Measurements from ENCODE around the gene TNFRSF11A.

Gene TNFRSF11A

DNA sequence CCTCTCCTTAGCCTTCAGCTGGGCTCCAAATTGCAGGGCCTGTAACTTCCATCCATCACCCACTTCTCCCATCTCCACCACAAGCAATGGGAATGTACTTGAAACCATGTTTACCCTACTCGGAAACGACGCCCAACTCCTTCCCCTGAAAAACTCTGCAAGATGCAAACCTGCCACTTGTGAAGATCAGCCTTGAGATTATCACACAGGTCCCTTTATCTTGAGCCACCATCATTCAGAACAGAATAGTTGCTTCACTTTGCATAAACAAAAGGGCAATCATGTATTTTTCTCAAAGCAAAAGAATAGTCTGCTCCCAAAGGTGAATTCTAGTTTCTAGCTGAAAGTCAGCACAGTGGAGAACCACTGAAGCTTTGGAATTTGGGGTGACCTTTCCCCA lies 75.8 kb downstream of the TNFRSF11A start:
- no peak for DNase-seq (ENCODE audit: extremely low read depth, low read depth)
- TF ChIP-seq, protein P1, sequence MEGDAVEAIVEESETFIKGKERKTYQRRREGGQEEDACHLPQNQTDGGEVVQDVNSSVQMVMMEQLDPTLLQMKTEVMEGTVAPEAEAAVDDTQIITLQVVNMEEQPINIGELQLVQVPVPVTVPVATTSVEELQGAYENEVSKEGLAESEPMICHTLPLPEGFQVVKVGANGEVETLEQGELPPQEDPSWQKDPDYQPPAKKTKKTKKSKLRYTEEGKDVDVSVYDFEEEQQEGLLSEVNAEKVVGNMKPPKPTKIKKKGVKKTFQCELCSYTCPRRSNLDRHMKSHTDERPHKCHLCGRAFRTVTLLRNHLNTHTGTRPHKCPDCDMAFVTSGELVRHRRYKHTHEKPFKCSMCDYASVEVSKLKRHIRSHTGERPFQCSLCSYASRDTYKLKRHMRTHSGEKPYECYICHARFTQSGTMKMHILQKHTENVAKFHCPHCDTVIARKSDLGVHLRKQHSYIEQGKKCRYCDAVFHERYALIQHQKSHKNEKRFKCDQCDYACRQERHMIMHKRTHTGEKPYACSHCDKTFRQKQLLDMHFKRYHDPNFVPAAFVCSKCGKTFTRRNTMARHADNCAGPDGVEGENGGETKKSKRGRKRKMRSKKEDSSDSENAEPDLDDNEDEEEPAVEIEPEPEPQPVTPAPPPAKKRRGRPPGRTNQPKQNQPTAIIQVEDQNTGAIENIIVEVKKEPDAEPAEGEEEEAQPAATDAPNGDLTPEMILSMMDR (IDR thresholded peaks at IDR 0.05; ENCODE audit: low read depth, low read length) = no peak

DNA sequence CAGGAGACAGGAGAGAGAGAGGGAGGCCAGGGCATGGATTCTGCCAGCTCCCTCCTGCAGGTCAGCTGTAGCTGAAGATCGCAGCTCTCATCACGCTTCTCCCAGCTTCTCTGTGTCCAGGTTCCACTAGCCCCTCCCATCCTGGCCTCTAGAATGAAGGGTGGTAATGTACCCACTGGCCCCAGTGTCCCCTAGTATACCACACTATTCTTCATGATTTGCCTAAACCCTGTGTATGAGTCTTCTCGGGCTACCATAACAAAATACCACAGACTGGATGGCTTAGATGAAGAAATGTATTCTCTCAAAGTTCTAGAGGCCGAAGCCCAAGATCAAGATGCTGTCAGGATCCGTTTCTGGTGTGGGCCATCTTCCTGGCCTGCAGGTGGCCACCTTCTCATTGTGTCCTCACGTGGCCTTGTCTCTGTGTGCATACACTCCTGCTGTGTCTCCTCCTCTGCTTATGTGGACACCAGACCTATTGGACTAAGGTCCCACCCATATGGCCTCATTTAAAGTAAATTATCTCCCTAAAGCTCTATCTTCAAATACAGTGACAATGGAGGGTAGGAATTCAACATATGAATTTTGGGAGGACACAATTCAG lies 77.3 kb downstream of the TNFRSF11A start:
- DNase-seq (ENCODE audit: extremely low read depth, low read depth) = no peak
- TF ChIP-seq, protein P1 (IDR thresholded peaks at IDR 0.05; ENCODE audit: low read depth, low read length) = no peak

DNA sequence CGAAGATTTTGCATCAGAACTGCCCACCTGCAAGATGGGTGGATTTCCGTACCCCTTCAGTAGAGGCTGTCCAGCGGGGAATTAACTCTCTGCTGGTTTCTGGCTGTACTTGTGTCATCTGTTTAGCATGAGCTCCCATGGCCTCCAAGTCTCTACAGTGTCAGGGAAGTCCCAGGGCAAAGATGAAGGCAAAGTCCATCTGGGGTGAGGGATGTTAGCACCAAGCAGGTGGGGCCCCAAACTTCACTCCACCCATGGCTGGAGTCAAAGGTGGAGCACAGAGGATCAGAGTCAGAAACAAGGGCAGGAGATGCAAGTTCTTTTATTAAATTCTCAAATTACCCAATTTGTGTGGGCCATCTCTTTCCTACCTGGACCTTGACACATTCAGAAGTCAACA lies 78.0 kb downstream of the TNFRSF11A start:
- TF ChIP-seq, protein P1 (IDR thresholded peaks at IDR 0.05; ENCODE audit: low read depth, low read length) = no peak
- DNase-seq (ENCODE audit: extremely low read depth, low read depth) = no peak

DNA sequence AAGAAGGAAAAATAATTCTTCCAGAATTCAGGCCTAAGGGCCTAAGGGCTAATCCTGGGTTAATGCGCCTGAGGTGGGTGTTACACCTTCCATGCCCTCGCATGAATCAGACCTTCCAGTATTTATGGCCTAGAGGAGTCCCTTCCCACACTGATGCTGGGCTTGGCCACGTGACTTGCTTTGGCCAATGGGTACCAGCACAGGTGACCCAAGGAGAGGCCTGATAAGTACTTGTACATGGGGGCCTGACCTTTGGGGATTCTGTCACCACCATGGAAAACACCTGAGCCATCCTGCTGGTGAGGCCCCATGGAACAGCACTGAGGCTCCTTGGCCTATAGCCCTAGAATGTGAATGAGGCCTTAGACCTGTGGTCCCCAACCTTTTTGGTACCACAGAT lies 79.8 kb downstream of the TNFRSF11A start:
- TF ChIP-seq, protein P1 (IDR thresholded peaks at IDR 0.05; ENCODE audit: low read depth, low read length) = no peak
- DNase-seq (ENCODE audit: extremely low read depth, low read depth) = no peak

DNA sequence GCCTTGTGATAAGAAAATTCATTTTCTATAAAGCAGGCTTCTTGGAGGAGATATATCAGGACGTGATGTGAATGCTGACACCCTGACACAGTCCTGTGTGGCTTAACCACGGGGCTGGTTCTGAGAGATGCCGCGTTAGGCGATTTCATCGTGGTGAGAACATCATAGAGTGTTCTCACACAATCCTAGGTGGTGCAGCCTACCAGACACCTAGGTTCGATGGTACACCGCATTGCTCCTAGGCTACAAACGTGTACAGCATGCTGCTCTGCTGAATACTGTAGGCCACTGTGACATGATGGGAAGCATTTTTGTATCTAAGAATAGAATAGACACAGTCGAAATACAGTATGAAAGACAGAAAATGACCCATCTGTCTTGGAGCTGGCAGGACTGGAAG lies 82.5 kb downstream of the TNFRSF11A start:
- TF ChIP-seq, protein P1 (IDR thresholded peaks at IDR 0.05; ENCODE audit: low read depth, low read length) = no peak
- DNase-seq (ENCODE audit: extremely low read depth, low read depth) = no peak

DNA sequence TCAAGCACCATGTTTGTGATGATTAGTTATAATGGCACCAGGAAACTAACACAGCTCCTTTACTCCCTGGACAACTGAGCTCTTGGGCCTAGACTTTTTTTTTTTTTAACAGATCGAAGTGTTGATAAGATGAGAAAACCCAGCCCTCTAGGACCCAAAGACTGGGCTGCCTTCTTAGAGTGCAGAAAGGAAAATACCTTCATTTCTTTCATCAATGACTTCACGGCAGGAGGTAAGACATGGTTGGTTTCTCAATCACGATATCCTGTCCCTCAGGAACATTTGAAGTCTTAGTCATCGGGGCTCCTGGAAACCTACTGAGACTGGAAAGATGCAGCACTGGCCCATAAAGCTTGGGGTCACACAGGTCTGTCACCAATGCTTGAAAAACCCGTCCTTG lies 84.7 kb downstream of the TNFRSF11A start:
- DNase-seq (ENCODE audit: extremely low read depth, low read depth) = no peak
- TF ChIP-seq, protein P1 (IDR thresholded peaks at IDR 0.05; ENCODE audit: low read depth, low read length) = no peak

DNA sequence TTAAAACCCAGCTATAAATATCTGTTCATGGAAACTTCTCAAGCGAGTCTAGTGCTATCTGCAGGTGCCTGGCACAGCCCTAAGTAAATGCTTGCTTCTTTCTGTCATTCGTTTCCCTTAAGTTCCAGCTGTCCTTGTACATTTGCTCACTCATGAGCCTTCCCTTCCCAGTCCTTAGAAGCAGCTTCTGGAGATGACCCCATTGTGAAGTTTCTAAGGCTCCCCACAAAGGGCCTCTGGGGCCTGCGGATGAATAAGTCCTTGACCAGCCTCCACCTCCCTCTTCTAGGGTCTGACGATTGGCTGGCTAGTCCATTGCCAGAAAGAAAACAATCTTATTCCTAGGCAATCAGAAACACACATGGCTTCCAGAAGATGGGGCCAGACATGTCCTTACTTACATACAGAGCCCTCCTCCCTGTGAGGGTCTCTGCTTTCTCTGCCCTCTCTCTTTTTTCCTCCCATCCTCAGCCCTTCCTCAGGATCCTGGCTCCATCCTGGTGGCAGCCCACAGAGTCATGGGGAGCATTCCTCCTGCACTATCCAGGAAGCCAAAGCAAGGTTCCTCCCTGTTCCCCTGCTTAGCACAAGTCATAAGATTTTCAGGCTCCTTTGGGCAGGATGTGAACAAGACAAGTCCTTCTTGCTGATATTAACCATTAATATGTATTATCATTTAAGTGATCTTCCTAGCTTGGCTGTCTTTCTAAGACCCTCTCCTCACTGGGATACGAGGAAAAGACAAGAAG lies 87.3 kb downstream of the TNFRSF11A start:
- TF ChIP-seq, protein P1 (IDR thresholded peaks at IDR 0.05; ENCODE audit: low read depth, low read length) = no peak
- no peak for DNase-seq (ENCODE audit: extremely low read depth, low read depth)
